K562 (cell line): Measurements from ENCODE around the gene ELAVL3. TPM values are rescaled to one million over a fixed set of nuclear protein-coding genes. Genes with fewer than 3 reads are reported as not detected.

Experiments used
- ATAC-seq: fragments of 200-7000 bp; cut with Tn5 transposase; 3 replicates; pipeline ENCODE4 v1.9.1; 2020; ENCODE audit warnings: moderate library complexity
- BruUV-seq: library from RNA; stranded (reverse); fragments of 400-500 nt; replicated peaks from 2 replicates; lab custom pipeline; 2021; lab: Mats Ljungman, UMichigan
- CTCF ChIA-PET: fragments of 300-600 bp; formaldehyde crosslinking; extraction: SDS; loops from one replicate; lab custom pipeline; 2021; ENCODE audit warnings: low intra/inter-chr PET ratio; lab: Yijun Ruan, JAX
- POLR2A ChIA-PET: fragments of 300-600, 350-650 bp; sonication (Branson Sonifier 250); formaldehyde crosslinking; extraction: SDS; loops from one replicate; lab custom pipeline; 2021; ENCODE audit warnings: antibody characterized with exemption, inconsistent platforms; lab: Yijun Ruan, JAX
- DNase-seq, 4 experiments: peaks; one replicate each; pipeline versions ENCODE4 v3.0.0 to v3.0.0-alpha.2; 2011 to 2018; ENCODE audit warnings: low spot score in 3 of 4, mixed read lengths in 3 of 4; ENCODE audit errors: extremely low read depth in 1 of 4
- FAIRE-seq: peaks from 2 replicates; lab custom pipeline; 2011; peaks lifted over from hg19 to GRCh38; lab: Jason Lieb, UNC
- H2AFZ ChIP-seq: 2 replicates; pipeline ENCODE4 v1.6.0; 2011; ENCODE audit warnings: low read depth, low read length, control low read depth, inconsistent platforms
- H3K27ac ChIP-seq: fragments of 200-600 bp; 3 replicates; pipeline ENCODE4 v1.8.0; 2011; ENCODE audit warnings: low read depth, mild to moderate bottlenecking, control low read depth, inconsistent platforms, low read length, moderate library complexity, mixed read lengths; ENCODE audit errors: extremely low read depth
- H3K27me3 ChIP-seq, 2 experiments: fragments of 300-600 bp in 1 of 2; 2 replicates in 1 of 2; 3 replicates in 1 of 2; pipeline versions ENCODE4 v1.6.0 to v1.8.0; 2011; ENCODE audit warnings: inconsistent platforms in 2 of 2, low read length in 2 of 2, mild to moderate bottlenecking in 1 of 2, mixed read lengths in 1 of 2, moderate library complexity in 1 of 2; ENCODE audit not compliant: control insufficient read depth in 2 of 2, insufficient read depth in 2 of 2
- H3K36me3 ChIP-seq: fragments of 300-600 bp; 3 replicates; pipeline ENCODE4 v1.8.0; 2011; ENCODE audit warnings: mild to moderate bottlenecking, low read length, inconsistent platforms; ENCODE audit not compliant: control insufficient read depth, insufficient read depth
- H3K4me1 ChIP-seq, 2 experiments: fragments of 200-600 bp in 1 of 2; replicated peaks in 1 of 2; 2 replicates in 1 of 2; 3 replicates in 1 of 2; pipeline versions ENCODE4 v1.5.1 to v1.8.0; 2011; ENCODE audit warnings: inconsistent platforms in 2 of 2, low read length in 2 of 2, mild to moderate bottlenecking in 1 of 2, mixed read lengths in 1 of 2, moderate library complexity in 1 of 2; ENCODE audit not compliant: control insufficient read depth in 2 of 2, insufficient read depth in 2 of 2
- H3K4me2 ChIP-seq: 2 replicates; pipeline ENCODE4 v1.6.1; 2011; ENCODE audit warnings: low read length, control low read depth, inconsistent platforms, mixed read lengths; ENCODE audit not compliant: insufficient read depth
- H3K4me3 ChIP-seq: fragments of 200-600 bp; sonication (generic), shearing (Covaris generic); 2 replicates; pipeline ENCODE4 v1.5.1; 2016; ENCODE audit warnings: control low read depth, inconsistent platforms
- H3K79me2 ChIP-seq: fragments of 200-600 bp; 3 replicates; pipeline ENCODE4 v1.8.0; 2011; ENCODE audit warnings: low read length, inconsistent platforms; ENCODE audit not compliant: control insufficient read depth, insufficient read depth
- H3K9ac ChIP-seq, 2 experiments: 2 replicates each; pipeline versions ENCODE4 v1.6.0 to v1.6.1; 2011; ENCODE audit warnings: low read depth in 2 of 2, low read length in 2 of 2, control low read depth in 1 of 2, inconsistent platforms in 1 of 2, mild to moderate bottlenecking in 1 of 2, mixed read lengths in 1 of 2; ENCODE audit not compliant: insufficient read depth in 1 of 2
- H3K9me1 ChIP-seq: one replicate; pipeline ENCODE4 v1.6.0; 2011; ENCODE audit warnings: inconsistent platforms, mild to moderate bottlenecking, low read length, moderate library complexity; ENCODE audit not compliant: control insufficient read depth, insufficient read depth
- H3K9me3 ChIP-seq: replicated peaks from 2 replicates; pipeline ENCODE4 v1.5.1; 2011; ENCODE audit warnings: low read depth, low read length, inconsistent platforms; ENCODE audit not compliant: control insufficient read depth, insufficient read depth
- H4K20me1 ChIP-seq: replicated peaks from 2 replicates; pipeline ENCODE4 v1.6.1; 2011; ENCODE audit warnings: low read length, inconsistent platforms, mixed read lengths; ENCODE audit not compliant: control insufficient read depth, insufficient read depth
- ATF2 ChIP-seq: sonication (generic); formaldehyde crosslinking; IDR thresholded peaks from 2 replicates; pipeline ENCODE4 v1.8.1; 2022; ENCODE audit warnings: missing genetic modification reagents
- CAMTA2 ChIP-seq: fragments of 250-450 bp; sonication (Bioruptor Pico); conservative IDR thresholded peaks from 2 replicates; pipeline ENCODE4 v1.5.1; 2022
- CBX1 ChIP-seq: sonication (generic); IDR thresholded peaks from 2 replicates; pipeline ENCODE4 v1.6.1; 2016; ENCODE audit warnings: antibody characterized with exemption, low read depth, mild to moderate bottlenecking
- CTBP1 ChIP-seq: fragments of 450-650 bp; IDR thresholded peaks from 2 replicates; pipeline ENCODE4 v1.6.1; 2016; ENCODE audit warnings: borderline replicate concordance
- CTCFL ChIP-seq: IDR thresholded peaks from 2 replicates; pipeline ENCODE4 v1.6.1; 2011; ENCODE audit warnings: borderline replicate concordance, low read depth, mild to moderate bottlenecking, moderate library complexity, low read length; ENCODE audit not compliant: insufficient read depth, poor library complexity, severe bottlenecking
- E2F1 ChIP-seq: sonication (generic); formaldehyde crosslinking; IDR thresholded peaks from 2 replicates; pipeline ENCODE4 v1.8.1; 2023; ENCODE audit warnings: mild to moderate bottlenecking, missing genetic modification reagents, moderate library complexity
- FOXK1 ChIP-seq: sonication (generic); formaldehyde crosslinking; IDR thresholded peaks from 2 replicates; pipeline ENCODE4 v1.8.0; 2022; ENCODE audit warnings: missing genetic modification reagents, mild to moderate bottlenecking, borderline replicate concordance
- HSF4 ChIP-seq: fragments of 250-450 bp; sonication (Bioruptor Pico); IDR thresholded peaks from 2 replicates; pipeline ENCODE4 v2.1.2; 2022; ENCODE audit warnings: mild to moderate bottlenecking, moderate library complexity, borderline replicate concordance
- MYNN ChIP-seq, 2 experiments: sonication (generic); formaldehyde crosslinking in 1 of 2; IDR thresholded peaks; 2 replicates each; pipeline versions ENCODE4 v1.5.0 to v1.6.1; 2016 to 2020; ENCODE audit warnings: antibody characterized with exemption in 1 of 2, missing genetic modification reagents in 1 of 2
- RFX1 ChIP-seq: fragments of 450-650 bp; IDR thresholded peaks from 2 replicates; pipeline ENCODE4 v1.6.1; 2016; ENCODE audit warnings: mild to moderate bottlenecking, moderate library complexity
- SREBF1 ChIP-seq: fragments of 150-350 bp; IDR thresholded peaks from 2 replicates; pipeline ENCODE4 v1.6.1; 2014; ENCODE audit warnings: antibody characterized with exemption, low read depth, low read length, borderline replicate concordance
- YBX1 ChIP-seq: fragments of 450-650 bp; IDR thresholded peaks from 2 replicates; pipeline ENCODE4 v1.7.1; 2016; ENCODE audit warnings: mild to moderate bottlenecking
- ZNF133 ChIP-seq: fragments of 250-450 bp; sonication (Bioruptor Pico); IDR thresholded peaks from 2 replicates; pipeline ENCODE4 v1.4.0; 2020; ENCODE audit warnings: mild to moderate bottlenecking
- WGBS: fragments of 100-300 bp; shearing (Covaris generic); methylation state at CpG from one replicate; pipeline ENCODE4 v1.1.6; 2016; ENCODE audit warnings: low coverage, mixed read lengths; ENCODE audit not compliant: insufficient coverage; ENCODE audit errors: missing lambda C conversion rate; 5-methylcytosine and 5-hydroxymethylcytosine counted together
- in situ Hi-C: fragments of 300-500 bp; cut with MboI; formaldehyde crosslinking; loops from 4 replicates; pipeline ENCODE4 v1.15.0; 2018; ENCODE audit warnings: inconsistent platforms, mixed read lengths
- intact Hi-C: fragments of 100-400 bp; cut with micrococcal nuclease; formaldehyde crosslinking; loops from 2 replicates; pipeline ENCODE4 v1.14.2; 2022
- polyA plus RNA-seq, 8 experiments: library from polyadenylated mRNA; depleted of rRNA in 4 of 8; stranded (reverse) in 5 of 8; unstranded in 3 of 8; fragments of >200 nt; fragmentation: Nextera tagmentation in 2 of 8; fragmentation: Illumina TruSeq in 1 of 8; extraction: Ambion mirVana in 2 of 8; extraction: Trizol in 1 of 8; gene quantifications; 2 replicates each; pipeline versions ENCODE4 v1.2.1 to v1.2.3, GENCODE V29; 2011 to 2014; ENCODE audit warnings: inconsistent platforms in 1 of 8, missing spikeins in 1 of 8
- total RNA-seq, 7 experiments: library from RNA; depleted of rRNA in 6 of 7; stranded (reverse); fragments of >200 nt in 6 of 7; fragmentation: Illumina TruSeq in 2 of 7; extraction: Trizol in 2 of 7; gene quantifications; 2 replicates each; pipeline versions ENCODE4 v1.2.1 to v1.2.3, GENCODE V29; 2011 to 2021; ENCODE audit warnings: low replicate concordance in 1 of 7

Gene ELAVL3
- total and polyA plus RNA-seq, 9 of the 15 experiments (the other 6 are each of a cell fraction or from before 2014, with no cell fraction given), result not detected

- 0 out of 2 replicates have a peak, but pooled peaks cover 3% of the 10 kb centered on the region for H4K20me1 ChIP-seq
- POLR2A ChIA-PET, result interaction anchor here (0.6 kb wide), 1 partner anchor 13 kb away, joined by 3 read pairs; no protein-coding TSS in a partner anchor
- H3K27me3 ChIP-seq, result peaks cover 7 to 34% of the 10 kb centered on the region in 2 experiments
- H3K9me3 ChIP-seq, result no peaks in the 10 kb centered on the region
- no peak; the same call in 2 of the 3 replicates for ATAC-seq
- no peak overlapping the region for H3K4me2 ChIP-seq
- H3K9me1 ChIP-seq, result no peaks in the 10 kb centered on the region
- no TSS peak for BruUV-seq
- no peaks in the 10 kb centered on the region for H3K36me3 ChIP-seq
- 8% methylated on average over 12 of the region's 12 CpGs for WGBS
- H3K9ac ChIP-seq, result no peak overlapping the region
- H3K4me3 ChIP-seq, result no peak overlapping the region
- H2AFZ ChIP-seq, result no peak overlapping the region
- intact Hi-C loops, result no loop called here
- 0 out of 2 replicates have a peak, but pooled peaks have one; percentile 35 for TF ChIP-seq ATF2 (CRISPR knock-in tag)
- no peak for TF ChIP-seq CBX1
- no peak for TF ChIP-seq YBX1
- TF ChIP-seq FOXK1 (CRISPR knock-in tag), result no peak
- no peak for TF ChIP-seq CTCFL
- no peak for TF ChIP-seq HSF4
- TF ChIP-seq RFX1, result no peak
- no peak for TF ChIP-seq MYNN (IDR thresholded peaks at IDR 0.05)
- TF ChIP-seq MYNN (CRISPR knock-in tag; IDR thresholded peaks at IDR 0.05), result no peak
- 0 out of 2 replicates have a peak, but pooled peaks have one; percentile 25 for TF ChIP-seq CTBP1
- no peak for TF ChIP-seq CAMTA2 (CRISPR knock-in tag)
- no peak for TF ChIP-seq SREBF1
- no peak for TF ChIP-seq E2F1 (CRISPR knock-in tag)
- TF ChIP-seq ZNF133 (CRISPR knock-in tag), result no peak
- TF ChIP-seq, all 486 proteins: peak for 2
- H3K27ac ChIP-seq, result no peak overlapping the region
- in situ Hi-C loops, result no loop called here
- FAIRE-seq (no peak), DNase-seq (no peak)
- CTCF ChIA-PET, result no interaction called here
- peaks cover 0 to 9% of the 10 kb centered on the region in 2 experiments; a peak in 1 of 5 replicates for H3K4me1 ChIP-seq
- no peaks in the 10 kb centered on the region for H3K79me2 ChIP-seq
Measured at GRCh38 chr19:11463391-11463790, 17.5 kb downstream of the ELAVL3 start.
